Heart left ventricle (tissue), 16 donors: Measurements from ENCODE around the gene PPTC7. TPM values are rescaled to one million over a fixed set of nuclear protein-coding genes. Genes with fewer than 3 reads are reported as not detected.
A peak's percentile ranks its signal among the peaks of the same experiment; 100 is the strongest.

Source experiments
- ATAC-seq, 4 donors: fragments of 200-7000 bp; cut with Tn5 transposase; one replicate each; pipeline ENCODE4 v1.9.1; 2020 to 2022; ENCODE audit warnings: moderate library complexity in 4 of 4, mild to moderate bottlenecking in 3 of 4, moderate number of reproducible peaks in 1 of 4
- DNase-seq, 5 donors: peaks; one replicate each; pipeline ENCODE4 v3.0.0-alpha.2; 2020
- H3K27ac ChIP-seq, 12 donors: fragments of 200-600 bp; sonication (generic) in 4 of 12; one replicate each; pipeline versions ENCODE4 v1.5.0 to v1.8.0; 2016 to 2022; ENCODE audit warnings: mild to moderate bottlenecking in 2 of 12
- H3K27me3 ChIP-seq, 9 donors: fragments of 200-600 bp; sonication (generic) in 2 of 9; one replicate each; pipeline versions ENCODE4 v1.5.1 to v1.8.0; 2016 to 2022; ENCODE audit warnings: mild to moderate bottlenecking in 3 of 9
- H3K36me3 ChIP-seq, 9 donors: fragments of 200-600 bp; sonication (generic) in 2 of 9; one replicate each; pipeline versions ENCODE4 v1.5.0 to v1.8.0; 2018 to 2022; ENCODE audit warnings: mild to moderate bottlenecking in 2 of 9
- H3K4me1 ChIP-seq, 12 donors: fragments of 200-600 bp; sonication (generic) in 4 of 12; one replicate each; pipeline versions ENCODE4 v1.5.0 to v1.8.0; 2016 to 2022; ENCODE audit warnings: mild to moderate bottlenecking in 3 of 12
- H3K4me3 ChIP-seq, 12 donors: fragments of 200-600 bp; sonication (generic) in 4 of 12; one replicate each; pipeline versions ENCODE4 v1.5.0 to v1.8.0; 2017 to 2022; ENCODE audit warnings: mild to moderate bottlenecking in 9 of 12, moderate library complexity in 4 of 12
- H3K9me3 ChIP-seq, 12 donors: fragments of 200-600 bp; sonication (generic) in 4 of 12; one replicate each; pipeline versions ENCODE4 v1.5.0 to v1.8.0; 2016 to 2022; ENCODE audit warnings: mild to moderate bottlenecking in 1 of 12
- CTCF ChIP-seq, 12 donors: fragments of 200-600 bp; sonication (generic) in 4 of 12; IDR thresholded peaks; one replicate each; pipeline versions ENCODE4 v1.5.0 to v1.8.0; 2018 to 2022; ENCODE audit warnings: antibody characterized with exemption in 12 of 12, mild to moderate bottlenecking in 5 of 12
- POLR2A ChIP-seq, 2 donors: fragments of 450-650 bp; IDR thresholded peaks; one replicate each; pipeline ENCODE4 v1.6.1; 2017; ENCODE audit warnings: antibody characterized with exemption in 2 of 2, mild to moderate bottlenecking in 2 of 2, moderate library complexity in 2 of 2
- WGBS, 4 donors: extraction: QIAGEN DNeasy Blood & Tissue Kit in 2 of 4; methylation state at CpG; one replicate each; pipeline versions ENCODE4 v1.1.5 to v1.1.7; 2013 to 2018; 5-methylcytosine and 5-hydroxymethylcytosine counted together
- intact Hi-C, 10 donors: fragments of 100-400 bp; cut with DNase I; formaldehyde crosslinking; loops; one replicate each; pipeline versions ENCODE4 v1.11.1 to v1.14.2; 2022
- polyA plus RNA-seq, 2 donors: library from polyadenylated mRNA; stranded (reverse); fragments of 200-250 nt; gene quantifications; one replicate each; pipeline ENCODE4 v1.2.3, GENCODE V29; 2013
- total RNA-seq, 9 donors: library from RNA; depleted of rRNA in 2 of 9; stranded (reverse); fragments of >200 nt in 2 of 9; fragmentation: NEBNext Ultra II Directional in 3 of 9; extraction: Animal tissue kit (Norgen Biotek cat#: 25700) in 3 of 9; gene quantifications; one replicate each; pipeline versions ENCODE4 v1.1.0 to v1.2.4, GENCODE V29; 2016 to 2023
- donor health status: ischemic (EF 13 %, LVEDD 7.1; RV severe dilation, severe dysfunction).
- donor health status: healthy with polysubstance abuse.
- donor health status: DM: no; HTN: yes; CAD: no.
- donor health status: DM: no; HTN: no; CAD: no.
- donor health status: ischemic (EF 25% LVEDD 6.9; RV normal size, moderate dysfunction).
- donor health status: ischemic (EF 25% LVEDD 5.7; RV mildly dilated, moderate dysfunction).
- donor health status: healthy.
- donor health status: DM: yes; HTN: yes; CAD: no.
- donor health status: ischemic (EF 35%, LVEDD 5.7; RV mildly dilated, moderate dysfunction).
- donor health status: nonischemic (EF 11% LVEDD 7.7; RV severe dilation, severe dysfunction).
- donor health status: DM: yes; HTN: yes; CAD: no.
- donor health status: PGD.
- donor health status: ischemic (EF 29% LVEDD 5.4; RV normal size, mild dysfunction).
- donor health status: nonischemic (EF 23%, LVEDD 6.1; RV moderate dilation, normal function).

PPTC7 gene
- total and polyA plus RNA-seq, 11 donors, result 26.6 to 113 (median 65.0) TPM

- Histone ChIP-seq H3K36me3 (peaks cover 0 to 39% (median 19%) of the 10 kb centered on the region in 9 donors), H3K27ac (peak overlapping the region; percentile 40 to 91 (median 79)), H3K9me3 (no peaks in the 10 kb centered on the region), H3K4me1 (peaks cover 13 to 62% (median 37%) of the 10 kb centered on the region in 12 donors), H3K4me3 (peak overlapping the region in 1 of 12 donors; percentile 9), H3K27me3 (no peaks in the 10 kb centered on the region)
- ATAC-seq (no peak), DNase-seq (no peak)
- 74 to 85% (median 82%) methylated on average over 4 of the region's 4 CpGs for WGBS, 4 donors
- TF ChIP-seq POLR2A (IDR thresholded peaks at IDR 0.05) (no peak), CTCF (IDR thresholded peaks at IDR 0.05) (no peak)
- intact Hi-C loops, result loop anchor here in 3 of 10 donors (5.0 kb wide), 1 partner anchor 38 kb away; the partner anchor contains the start of gene PPTC7 (in 3 of the 3)
These were observed 39.2 kb downstream of the PPTC7 start for GRCh38 chr12:110543965-110544364.

GRCh38 chr12:110543252-110543959 lies 39.7 kb downstream of the PPTC7 start:
- intact Hi-C loops, result loop anchor here in 3 of 10 donors (5.0 kb wide), 1 partner anchor 39 kb away; the partner anchor contains the start of gene PPTC7 (in 3 of the 3)

GRCh38 chr12:110540048-110540447 lies 43.1 kb downstream of the PPTC7 start:
- H3K27ac ChIP-seq, result peak overlapping the region in 11 of 12 donors; percentile 28 to 95 (median 84)
- no peak overlapping the region for H3K4me3 ChIP-seq
- intact Hi-C loops, result loop anchor here in 3 of 10 donors (5.0 kb wide), 1 partner anchor 42 kb away; the partner anchor contains the start of gene PPTC7 (in 3 of the 3)
- H3K36me3 ChIP-seq, result peaks cover 0 to 62% (median 49%) of the 10 kb centered on the region in 9 donors
- no peaks in the 10 kb centered on the region for H3K27me3 ChIP-seq
- ATAC-seq (no peak), DNase-seq (no peak)
- no peak for TF ChIP-seq CTCF (IDR thresholded peaks at IDR 0.05)
- TF ChIP-seq POLR2A (IDR thresholded peaks at IDR 0.05), result no peak
- no peaks in the 10 kb centered on the region for H3K9me3 ChIP-seq
- peaks cover 13 to 70% (median 40%) of the 10 kb centered on the region in 12 donors for H3K4me1 ChIP-seq
- WGBS, 4 donors, result 81 to 90% (median 86%) methylated on average over 8 of the region's 8 CpGs

More at GRCh38 chr12:110543252-110543959, 39.7 kb downstream of the PPTC7 start:
- Histone ChIP-seq H3K36me3 (peaks cover 0 to 41% (median 23%) of the 10 kb centered on the region in 9 donors), H3K27me3 (no peaks in the 10 kb centered on the region), H3K27ac (peak overlapping the region; percentile 40 to 91 (median 79)), H3K4me3 (peak overlapping the region in 1 of 12 donors; percentile 9), H3K9me3 (no peaks in the 10 kb centered on the region), H3K4me1 (peaks cover 13 to 63% (median 38%) of the 10 kb centered on the region in 12 donors)
- peak; percentile 82 to 94 (median 88) for ATAC-seq
- WGBS, 4 donors, result 21 to 32% (median 25%) methylated on average over 7 of the region's 7 CpGs
- TF ChIP-seq POLR2A (IDR thresholded peaks at IDR 0.05) (peak in 1 of 2 donors; percentile 34), CTCF (IDR thresholded peaks at IDR 0.05) (no peak)
- DNase-seq, result peak; percentile 77 to 92 (median 84)
